Measurements from ENCODE around the gene CDH4.

Gene CDH4

DNA sequence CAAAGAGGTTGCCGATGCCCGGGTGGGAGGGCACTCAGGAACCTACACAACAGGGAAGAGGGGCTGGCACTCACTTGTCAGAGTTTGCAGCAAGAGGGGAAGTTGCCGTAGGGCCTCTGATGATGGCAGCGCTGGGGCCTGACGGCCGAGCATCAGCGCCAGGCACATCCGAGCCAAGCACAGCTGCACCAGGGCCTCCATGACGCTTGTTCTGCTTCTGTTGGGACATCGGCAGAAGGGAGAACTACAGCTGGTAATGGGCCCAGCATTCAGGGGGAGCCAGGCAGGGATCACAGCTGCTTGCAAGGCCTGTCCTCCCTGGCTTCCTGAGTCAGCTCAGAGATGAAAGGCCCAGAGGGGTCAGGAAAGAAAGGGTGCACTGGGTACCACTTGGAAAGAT, 367.7 kb downstream of the CDH4 start:
- no peak for DNase-seq

DNA sequence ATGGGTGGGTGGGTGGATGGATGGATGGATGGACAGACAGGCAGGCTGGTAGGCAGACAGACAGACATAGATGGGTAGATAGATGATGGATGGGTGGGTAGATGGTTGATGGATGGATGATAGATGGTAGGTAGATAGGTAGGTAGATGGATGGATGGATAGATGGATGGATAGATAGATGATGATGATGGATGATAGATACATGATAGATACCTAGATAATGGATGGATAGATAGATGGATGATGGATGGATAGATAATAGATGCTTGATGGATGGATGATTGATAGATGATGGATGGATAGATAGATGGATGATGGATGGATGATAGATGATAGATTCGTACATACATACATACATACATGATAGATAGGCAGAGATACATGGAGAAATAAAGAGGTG, 368.1 kb downstream of the CDH4 start:
- DNase-seq, result no peak

DNA sequence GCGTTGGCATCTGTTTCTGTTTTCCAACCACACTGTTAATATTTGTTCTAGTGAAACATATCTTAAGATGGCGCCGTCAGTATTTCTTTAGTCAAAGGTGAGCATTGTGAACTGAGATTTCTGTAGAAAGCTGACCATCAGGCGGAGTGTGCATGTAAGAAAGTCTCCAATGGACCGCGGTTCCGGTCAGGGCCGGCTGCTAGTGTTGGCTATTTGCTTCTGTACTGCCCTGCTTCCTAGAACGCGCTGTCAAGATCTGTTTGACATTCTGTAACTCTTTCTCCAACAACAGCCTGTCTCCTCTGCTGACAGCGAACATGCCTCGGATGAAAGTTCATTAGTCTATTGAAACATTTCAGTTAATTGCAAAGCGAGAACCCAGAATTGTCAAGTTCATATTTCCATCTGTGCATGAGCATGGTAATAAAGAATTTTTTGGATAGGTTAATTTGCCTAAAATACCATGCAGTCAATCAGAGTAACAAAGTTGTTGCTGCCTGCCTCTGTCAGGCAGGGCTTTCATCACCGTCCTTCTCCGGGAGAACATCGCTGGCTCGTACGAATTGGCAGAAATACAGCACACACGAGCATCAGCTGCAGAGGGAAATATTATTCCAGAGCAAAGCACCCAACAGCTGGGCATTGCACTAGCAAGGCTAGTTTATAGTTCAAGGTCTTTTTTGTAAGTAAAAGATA, 369.1 kb downstream of the CDH4 start:
- DNase-seq, result no peak

DNA sequence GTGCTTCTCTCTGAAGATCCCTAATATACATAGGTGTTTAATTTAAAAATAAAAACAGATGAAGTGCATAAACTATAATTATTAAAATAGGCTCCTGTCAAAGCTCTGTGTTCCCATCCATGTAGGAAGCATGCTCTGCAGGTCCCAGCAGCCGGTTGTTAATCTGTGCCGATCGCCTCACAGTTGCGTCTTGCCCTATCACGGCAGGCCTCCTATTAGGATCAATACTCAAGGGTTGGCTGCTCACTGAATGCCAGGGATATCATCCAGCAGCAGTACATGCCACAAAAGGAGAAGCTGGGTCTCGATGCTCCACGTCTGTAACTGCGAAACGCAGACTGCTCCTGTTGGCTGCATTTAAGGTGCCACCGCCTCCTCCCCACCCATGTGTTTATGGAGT, 369.8 kb downstream of the CDH4 start:
- DNase-seq, result no peak

DNA sequence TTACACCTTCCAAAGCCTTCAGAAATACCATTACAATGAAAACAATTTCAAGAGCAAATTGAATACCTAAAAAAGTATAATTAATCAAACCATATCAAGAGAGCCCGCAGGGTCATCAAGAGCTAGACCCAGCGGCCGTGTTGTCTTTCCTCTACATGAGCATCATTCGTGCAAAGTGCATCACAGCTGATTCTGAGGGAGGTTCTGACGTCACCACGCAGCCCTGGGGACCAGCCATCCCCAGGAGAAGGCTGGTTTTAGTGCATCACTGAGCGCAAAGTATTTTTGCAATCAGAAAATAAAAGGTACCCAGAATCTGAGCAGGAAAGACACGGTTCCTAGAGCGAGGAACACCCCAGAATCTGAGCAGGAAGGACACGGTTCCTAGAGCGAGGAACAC, 371.4 kb downstream of the CDH4 start:
- no peak for DNase-seq

DNA sequence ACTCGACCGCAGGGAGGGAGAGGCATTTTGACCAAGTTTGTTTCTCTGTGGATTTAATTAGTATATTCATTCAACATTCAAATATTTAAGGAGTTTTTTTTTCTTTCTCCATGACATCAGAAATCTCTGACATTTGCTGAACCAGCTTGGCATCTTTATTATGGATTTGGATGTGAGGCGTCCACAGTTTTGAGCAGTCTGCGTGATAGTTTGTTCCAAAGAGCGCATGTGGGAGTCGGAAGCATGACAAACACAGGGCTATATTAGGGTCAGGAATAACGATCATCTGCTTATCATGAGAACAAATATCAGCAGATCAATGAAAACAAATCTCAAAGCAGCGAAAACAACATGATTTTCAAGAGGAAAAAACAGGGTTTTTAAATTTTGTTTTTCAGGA, 373.2 kb downstream of the CDH4 start:
- no peak for DNase-seq

DNA sequence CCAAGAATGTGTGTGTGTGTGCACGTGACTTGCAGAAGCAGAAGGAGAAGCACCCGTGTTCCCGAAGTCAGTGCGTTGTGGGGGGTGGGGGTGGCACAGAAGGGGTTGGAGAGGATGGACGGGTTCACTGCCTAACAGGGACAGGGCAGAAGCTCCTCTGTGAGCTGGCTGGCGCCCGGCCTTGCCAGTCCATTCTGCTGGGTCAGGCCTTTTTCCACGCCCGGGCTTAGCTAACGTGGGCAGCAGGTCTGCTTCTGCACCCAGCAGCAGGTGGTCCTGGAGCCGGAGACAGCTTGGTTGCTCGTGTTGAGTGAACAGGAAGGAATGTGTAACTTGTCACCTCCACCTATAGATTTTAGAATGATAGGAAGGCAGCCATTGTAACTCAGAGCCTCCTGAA, 374.4 kb downstream of the CDH4 start:
- DNase-seq, result no peak

DNA sequence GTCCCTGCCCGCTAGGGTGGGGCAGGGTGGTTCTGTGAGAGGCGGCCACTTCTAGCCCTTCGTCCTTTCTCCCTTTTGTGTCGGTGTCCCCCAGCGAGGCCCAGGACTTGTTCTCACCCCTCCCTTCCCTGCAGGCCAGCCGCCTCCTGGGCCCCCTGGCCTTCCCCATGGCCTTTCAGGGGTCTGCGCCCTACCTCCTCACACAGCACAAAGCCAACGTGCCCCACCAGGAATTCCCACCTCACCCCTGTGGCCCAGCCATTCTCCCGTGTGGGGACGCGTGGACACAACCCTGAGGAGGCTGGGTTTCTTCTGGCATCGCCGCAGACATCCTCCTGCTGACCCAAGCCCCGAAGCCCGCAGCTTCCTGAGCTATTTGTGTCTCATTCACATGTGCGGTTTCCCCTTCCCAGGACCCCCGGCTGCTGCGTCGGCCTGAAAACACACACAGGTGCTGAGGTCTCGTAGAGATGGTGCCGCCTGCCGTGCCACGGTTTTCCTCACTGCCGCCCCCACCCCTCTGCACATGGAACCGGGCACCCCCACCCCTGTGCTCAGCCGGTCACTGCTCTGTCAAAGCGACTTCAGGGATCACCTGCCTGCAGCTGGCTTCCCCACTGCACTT, 375.8 kb downstream of the CDH4 start:
- no peak for DNase-seq

DNA sequence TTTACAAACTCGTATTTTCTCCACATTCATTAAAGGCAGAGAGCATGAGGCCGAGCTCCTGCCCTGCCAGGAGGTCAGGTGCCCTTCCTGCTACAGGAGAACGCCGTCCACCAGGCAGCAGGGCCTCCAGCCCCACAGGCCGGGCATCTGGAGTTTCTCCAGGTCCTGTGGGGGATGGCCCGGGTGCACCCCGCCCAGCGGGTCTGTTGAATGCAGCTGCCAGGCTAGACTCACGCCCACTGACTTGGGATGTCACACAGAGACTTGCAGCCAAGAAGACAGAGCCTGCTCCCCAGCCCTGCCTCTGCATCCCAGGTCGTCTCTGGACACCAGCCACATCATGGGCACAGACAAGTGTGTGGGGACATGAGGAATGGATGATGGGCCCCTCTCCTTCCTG, 376.4 kb downstream of the CDH4 start:
- no peak for DNase-seq

DNA sequence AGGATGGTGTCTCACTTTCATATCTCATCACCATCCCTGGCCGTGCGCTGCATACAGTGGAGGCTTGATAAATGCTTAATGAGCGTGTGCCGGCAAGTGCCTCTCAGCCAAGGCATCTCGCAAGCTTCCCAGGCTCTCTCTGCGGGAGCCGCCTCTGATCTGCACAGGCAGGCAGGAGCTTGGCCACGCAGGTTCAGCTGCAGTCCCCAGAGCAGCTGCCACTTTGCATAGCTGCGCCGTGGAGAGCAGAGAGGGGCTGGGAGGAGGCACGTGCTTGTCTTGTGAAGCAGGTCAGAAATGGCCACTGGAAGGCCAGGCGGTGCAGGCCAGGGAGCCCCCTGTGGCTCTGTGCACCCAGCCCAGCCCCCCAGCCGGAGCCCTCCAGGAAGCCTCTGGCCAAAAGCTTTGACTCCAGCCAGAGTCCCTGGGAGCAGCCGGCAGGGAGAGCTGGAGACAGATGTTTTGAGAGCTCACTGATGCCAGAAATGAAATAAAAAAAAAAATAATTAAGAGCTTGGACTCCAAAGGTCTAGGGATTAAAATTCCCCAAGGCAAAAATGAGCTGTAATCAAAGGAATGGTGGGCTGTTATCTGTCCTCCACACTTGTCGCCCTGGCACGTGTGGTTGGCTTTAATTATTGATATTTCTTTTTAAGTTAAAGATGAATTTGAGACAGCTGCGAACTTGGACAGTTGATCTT, 377.0 kb downstream of the CDH4 start:
- DNase-seq, result no peak

DNA sequence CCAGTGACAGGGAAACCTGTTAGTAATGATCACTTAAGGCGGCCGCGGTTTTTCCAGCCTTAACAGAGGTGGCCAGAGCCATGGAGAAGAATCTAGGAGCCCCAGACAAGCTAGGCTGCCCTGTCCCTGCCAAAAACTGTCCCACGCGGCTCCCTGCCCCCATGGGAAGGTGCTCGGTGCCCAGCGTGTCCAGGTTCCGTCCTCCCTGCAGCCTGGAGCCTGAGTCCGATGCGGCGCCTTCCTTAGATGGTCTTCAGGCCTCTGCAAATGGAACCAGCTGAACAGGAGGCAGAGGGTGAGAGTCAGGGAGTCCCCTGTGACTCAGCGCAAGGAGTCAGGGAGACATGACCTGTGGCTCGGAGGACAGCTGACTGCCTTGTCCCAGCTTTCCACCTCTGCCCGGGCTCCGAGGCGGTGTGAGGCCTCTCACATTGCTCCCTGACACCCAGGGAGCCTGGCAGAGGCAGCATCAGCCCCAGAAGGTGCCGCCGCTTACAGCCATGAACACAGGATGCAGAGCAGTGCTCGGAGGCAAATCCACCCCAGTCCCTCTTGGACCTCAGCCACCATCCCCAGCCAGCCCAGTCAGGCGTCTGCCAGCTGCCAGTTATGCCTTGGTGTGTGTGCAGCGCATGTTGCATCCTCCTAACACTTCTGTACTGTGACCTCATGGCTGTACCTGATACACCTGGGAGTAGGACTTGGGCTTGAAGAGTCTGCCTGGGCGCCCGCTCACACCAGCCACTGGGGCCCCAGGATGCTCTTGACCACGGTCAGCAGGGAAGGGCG, 377.7 kb downstream of the CDH4 start:
- DNase-seq, result no peak

DNA sequence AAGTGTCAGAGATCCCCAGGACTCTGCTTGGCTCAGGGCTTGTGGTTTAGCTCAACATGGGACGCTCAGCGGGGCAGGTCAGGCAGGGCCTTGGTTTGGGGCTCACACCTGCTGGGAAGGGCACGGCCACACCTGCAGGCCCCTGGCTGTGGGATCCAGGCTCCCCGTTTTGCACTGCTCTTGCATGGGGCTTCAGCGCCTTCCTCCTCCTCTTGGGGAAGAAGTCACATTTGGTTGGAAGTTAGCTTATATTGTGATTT, 378.3 kb downstream of the CDH4 start:
- no peak for DNase-seq

DNA sequence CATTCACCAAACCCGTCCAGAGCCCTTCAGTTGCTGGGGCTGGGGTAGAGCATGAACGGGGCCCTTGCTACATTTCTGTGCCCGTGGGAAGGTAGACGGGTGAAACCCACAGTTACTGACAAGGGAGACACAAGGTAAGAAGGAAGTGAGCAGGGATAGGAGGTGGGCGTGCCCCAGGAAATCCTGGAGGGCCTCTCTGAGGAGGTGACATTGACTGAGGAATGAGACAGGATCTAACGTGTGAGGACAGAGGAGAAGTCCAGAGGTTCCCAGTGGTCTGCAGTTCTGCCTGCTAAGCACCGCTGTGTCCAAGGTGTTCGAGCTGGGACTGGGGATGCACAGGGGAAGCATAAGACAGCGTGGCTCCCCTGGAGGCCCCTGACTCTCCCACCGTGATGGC, 378.8 kb downstream of the CDH4 start:
- DNase-seq, result no peak

DNA sequence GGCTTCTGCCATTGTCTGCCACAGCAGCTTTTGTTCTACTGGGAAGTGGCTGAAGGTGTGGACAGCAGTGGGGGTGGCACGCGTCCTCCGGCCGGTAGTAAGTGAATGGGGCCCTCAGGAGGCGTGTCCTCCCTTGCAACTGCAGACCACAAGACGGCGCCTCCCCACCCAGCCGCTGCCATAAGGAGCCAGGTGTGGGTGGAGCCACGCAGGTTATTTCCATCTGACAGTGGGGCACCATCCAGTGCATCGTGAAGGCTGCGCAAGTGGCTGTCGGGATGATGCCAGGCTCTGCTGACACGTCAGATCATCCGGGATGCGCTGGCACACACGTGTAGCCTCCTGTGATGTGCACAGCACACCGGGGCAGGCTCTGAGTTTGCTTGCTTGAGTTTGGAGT, 379.7 kb downstream of the CDH4 start:
- no peak for DNase-seq

DNA sequence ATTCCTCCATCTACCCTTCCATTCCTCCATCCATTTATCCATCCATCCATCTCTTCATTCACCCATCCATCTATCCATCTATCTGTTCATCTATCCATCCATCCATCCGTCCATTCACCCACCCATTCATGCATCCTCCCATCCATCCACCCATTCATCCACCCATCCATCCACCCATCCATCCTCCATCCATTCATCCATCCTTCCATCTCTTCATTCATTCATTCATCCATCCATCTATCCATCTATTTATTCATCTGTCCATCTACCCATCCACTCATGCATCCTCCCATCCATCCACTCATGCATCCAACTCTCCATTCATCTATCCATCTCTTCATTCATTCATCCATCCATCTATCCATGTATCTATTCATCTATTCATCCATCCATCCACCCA, 380.9 kb downstream of the CDH4 start:
- no peak for DNase-seq

DNA sequence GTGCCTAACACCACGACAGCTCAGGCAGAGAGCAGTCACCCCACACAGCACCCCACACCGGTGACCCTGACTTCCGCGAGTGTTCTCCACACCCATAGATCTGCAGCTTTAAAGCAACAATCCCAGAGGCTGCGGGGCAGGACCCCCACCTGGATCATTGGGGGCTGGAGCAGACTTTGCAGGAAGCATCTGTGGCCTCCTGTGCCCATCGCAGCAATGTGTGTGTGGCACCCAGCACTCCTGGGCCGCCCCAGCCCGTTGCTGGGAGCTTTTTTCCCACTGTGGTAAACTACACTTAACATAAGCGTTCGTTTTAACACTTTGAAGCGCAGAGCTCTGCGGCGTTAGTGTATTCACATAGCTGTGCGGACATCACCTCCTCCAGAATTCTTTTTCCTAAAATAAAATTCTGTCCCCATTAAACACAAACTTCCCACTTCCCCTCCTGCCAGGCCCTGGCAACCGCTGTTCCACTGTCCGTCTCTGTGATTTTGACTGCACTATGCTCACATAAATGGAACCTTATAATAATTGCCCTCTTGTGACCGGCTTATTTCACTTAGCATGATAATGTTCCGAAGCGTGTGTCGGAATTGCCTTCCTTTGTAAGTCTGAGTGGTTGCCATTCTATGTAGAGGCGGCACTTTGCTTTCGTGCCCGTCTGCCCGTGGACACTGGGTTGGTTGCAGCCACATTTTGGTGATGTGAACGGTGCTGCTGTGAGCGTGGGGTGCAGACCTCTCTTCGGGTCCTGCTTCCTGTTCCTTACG, 382.5 kb downstream of the CDH4 start:
- DNase-seq, result no peak

DNA sequence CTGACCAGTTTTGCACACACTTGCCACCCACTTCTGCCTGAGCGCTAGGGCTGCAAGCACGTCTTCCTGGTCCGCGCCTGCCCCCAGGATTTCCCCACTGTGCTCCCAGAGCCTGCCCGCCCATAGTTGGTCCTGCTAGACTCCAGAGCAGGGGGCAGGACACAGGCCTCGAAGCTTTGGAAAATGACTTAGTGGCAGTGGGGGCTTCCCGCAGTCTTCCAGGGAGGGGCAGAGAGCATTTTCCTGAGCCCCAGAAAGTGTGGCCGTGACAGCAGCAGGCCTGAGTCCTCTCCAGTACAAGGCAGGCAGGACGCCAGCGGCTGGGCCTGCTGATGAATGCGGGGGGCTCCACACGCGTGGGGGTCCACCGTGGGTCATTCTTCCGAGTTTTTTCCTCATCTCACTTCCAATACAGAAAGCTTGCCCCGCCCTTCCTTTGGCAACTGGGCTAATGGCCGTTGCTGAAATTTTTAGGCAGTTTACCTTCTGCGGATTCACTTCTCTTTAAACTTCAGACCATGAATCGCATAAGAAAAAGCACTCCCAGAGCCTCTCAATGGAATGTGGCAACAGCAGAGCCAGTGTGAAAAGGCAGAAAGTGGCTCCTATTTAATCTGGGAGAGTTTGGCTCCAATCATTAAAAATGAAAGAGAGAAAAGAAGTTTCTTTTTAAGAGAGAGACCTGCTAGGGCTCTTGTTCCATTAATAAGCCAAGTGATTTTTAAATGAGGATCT, 383.8 kb downstream of the CDH4 start:
- DNase-seq, result no peak

DNA sequence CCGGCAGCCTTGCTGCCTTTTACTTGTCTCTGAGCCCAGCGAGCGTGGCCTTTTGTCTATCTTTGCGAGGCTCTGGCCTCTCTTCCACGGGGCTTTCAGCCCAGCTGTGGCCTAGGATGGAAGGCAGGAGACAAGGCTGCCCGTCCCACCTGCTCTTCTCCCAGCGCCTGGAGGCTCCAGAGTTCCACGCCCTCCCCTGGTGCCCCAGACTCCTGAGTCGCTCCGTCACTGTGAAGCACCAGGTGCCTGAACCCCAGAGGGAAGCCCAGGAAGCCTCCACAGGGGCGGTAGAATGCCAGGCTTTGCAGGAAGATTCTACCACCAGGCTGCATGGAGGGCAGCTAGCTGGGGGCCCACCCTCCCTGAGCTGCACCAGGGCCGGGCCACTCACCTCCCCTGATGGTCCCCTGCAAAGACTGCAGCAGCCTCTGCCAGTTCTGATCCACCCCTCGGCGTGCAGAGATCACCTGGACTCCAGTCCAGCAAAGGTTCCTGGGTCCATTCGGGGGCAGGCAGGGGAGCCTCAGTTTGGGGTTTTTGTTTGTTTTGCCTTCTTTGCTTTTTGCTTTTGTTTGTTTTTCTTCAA, 384.6 kb downstream of the CDH4 start:
- no peak for DNase-seq

DNA sequence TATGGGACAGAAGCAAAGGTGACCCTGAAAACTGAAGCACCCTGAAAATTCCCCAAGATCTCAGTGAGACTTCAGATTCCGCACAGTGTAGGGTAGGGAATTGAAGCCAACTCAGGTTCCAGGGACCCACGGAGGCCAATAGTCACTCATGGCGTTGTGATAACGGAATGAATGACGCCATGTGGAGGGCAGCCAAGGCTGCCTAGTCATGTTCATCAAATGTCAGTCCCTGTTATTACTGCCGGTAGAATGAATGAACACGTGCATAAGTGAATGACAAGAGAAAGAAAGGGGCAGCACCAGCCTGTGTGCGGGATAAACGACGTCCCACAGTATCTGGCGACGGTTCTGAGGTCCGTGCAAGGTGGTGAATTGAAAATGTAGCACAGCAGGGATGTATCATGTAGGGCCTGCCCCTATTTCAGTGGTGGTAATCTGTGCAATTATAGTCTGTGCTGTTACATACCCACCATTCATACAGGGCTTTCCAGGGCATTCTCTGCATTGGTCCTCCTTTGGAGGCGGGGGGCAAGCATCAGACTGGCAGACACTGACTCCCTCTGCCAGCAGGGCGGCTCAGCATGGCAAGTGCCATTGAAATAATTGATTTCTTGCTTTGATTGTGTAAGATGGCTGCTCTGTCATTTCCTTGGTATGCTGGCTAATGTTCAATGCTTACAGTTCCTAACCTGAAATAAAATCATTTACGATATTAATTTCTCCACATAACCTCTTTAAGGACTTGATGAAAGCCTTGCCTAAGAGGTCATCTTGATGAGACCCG, 386.9 kb downstream of the CDH4 start:
- DNase-seq, result no peak

DNA sequence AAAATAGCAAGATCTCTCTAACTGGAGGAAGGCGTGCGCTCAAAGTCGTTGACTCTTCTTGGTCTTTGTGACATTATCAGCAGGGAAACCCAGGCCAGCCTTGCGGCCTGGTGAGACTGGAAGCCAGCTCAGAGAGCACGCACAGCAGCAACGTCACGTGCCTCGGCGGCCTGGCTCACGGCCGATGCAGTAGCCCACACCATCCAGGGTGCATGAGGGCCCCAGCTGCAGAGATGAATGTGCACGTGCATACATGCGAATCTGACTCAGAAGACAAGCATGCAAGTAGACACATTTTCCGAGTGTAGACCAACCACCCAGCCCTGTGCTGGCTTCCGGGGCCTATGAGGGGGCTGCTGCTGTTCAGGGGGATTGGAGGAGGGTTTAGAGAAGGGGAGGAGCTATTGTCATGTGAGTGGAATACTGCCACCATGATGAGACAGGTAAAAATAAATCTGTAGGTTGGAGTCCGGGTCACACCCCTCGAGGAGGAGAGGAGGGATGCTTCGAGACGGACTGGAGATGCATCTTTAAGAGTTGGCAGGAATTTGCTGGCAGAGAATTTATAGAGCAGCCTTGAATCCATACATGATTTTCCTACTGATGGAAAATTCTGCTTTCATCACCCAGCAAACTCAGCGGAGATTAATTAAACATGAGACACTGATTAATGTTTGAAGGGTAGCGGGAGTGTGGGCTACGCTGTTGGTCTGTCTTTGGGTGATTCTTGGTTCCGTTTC, 388.2 kb downstream of the CDH4 start:
- DNase-seq, result no peak

DNA sequence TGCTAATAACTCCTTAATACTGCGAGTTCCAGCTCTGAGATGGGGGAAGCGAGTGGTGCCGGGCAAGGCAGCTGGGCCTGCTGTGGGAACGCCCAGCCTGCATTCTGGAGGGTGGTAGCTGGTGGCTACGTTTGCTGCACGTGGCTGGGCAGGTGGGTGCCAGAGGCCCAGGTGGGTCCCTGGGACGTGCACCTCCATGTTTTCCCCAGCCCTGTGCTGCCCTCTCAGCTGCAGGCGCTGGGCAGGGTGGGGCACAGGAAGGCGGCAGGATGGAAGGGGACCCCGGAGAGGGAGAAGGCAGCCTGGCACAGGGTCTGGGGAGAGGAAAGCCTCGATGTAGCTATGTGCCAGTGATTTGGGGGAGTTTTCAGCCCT, 388.8 kb downstream of the CDH4 start:
- no peak for DNase-seq
